GM06990 (cell line): ENCODE measurements around the gene BNC2.
"Not testable (repeated sequence)": the region's sequence is repeated elsewhere in the genome, so short reads cannot be mapped to it uniquely, and the experiment has no call there.

Experiments
- DNase-seq: peaks from one replicate; pipeline ENCODE4 v3.0.0-alpha.2; 2011; ENCODE audit not compliant: insufficient read length; ENCODE audit errors: extremely low read depth
- H3K27me3 ChIP-seq: replicated peaks from 2 replicates; pipeline ENCODE4 v1.6.0; 2011; ENCODE audit warnings: low read length; ENCODE audit not compliant: control insufficient read depth, insufficient read depth
- H3K36me3 ChIP-seq: 2 replicates; pipeline ENCODE4 v1.5.1; 2011; ENCODE audit warnings: low read length; ENCODE audit not compliant: control insufficient read depth, insufficient read depth
- H3K4me3 ChIP-seq: replicated peaks from 2 replicates; pipeline ENCODE4 v1.5.1; 2011; ENCODE audit warnings: low read depth, mild to moderate bottlenecking, control low read depth, low read length
- CTCF ChIP-seq: IDR thresholded peaks from 2 replicates; pipeline ENCODE4 v1.5.1; 2011; ENCODE audit warnings: low read length, control low read depth, mild to moderate bottlenecking, inconsistent platforms; ENCODE audit not compliant: insufficient read depth, poor library complexity, severe bottlenecking

Gene BNC2

GRCh38 chr9:16543686-16544085 lies 326.8 kb downstream of the BNC2 start:
- Histone ChIP-seq H3K4me3 (no peak overlapping the region), H3K27me3 (no peaks in the 10 kb centered on the region), H3K36me3 (no peaks in the 10 kb centered on the region)
- no peak for DNase-seq
- no peak for TF ChIP-seq CTCF

GRCh38 chr9:16543225-16543624 lies 327.2 kb downstream of the BNC2 start:
- H3K36me3 ChIP-seq: no peaks in the 10 kb centered on the region
- no peak for TF ChIP-seq CTCF

GRCh38 chr9:16542290-16542689 lies 328.2 kb downstream of the BNC2 start:
- Histone ChIP-seq H3K27me3 (no peaks in the 10 kb centered on the region), H3K36me3 (no peaks in the 10 kb centered on the region), H3K4me3 (no peak overlapping the region; the same call in 1 of the 2 replicates)
- no peak for TF ChIP-seq CTCF
- DNase-seq: no peak

More at GRCh38 chr9:16543225-16543624, 327.2 kb downstream of the BNC2 start:
- no peak for DNase-seq
- Histone ChIP-seq H3K4me3 (no peak overlapping the region), H3K27me3 (no peaks in the 10 kb centered on the region)

GRCh38 chr9:16540743-16541613 lies 329.5 kb downstream of the BNC2 start:
- TF ChIP-seq CTCF: no peak
- no peak for DNase-seq
- Histone ChIP-seq H3K27me3 (no peaks in the 10 kb centered on the region), H3K4me3 (no peak overlapping the region), H3K36me3 (no peaks in the 10 kb centered on the region)

GRCh38 chr9:16539626-16540025 lies 330.8 kb downstream of the BNC2 start:
- not testable (repeated sequence) for H3K4me3 ChIP-seq, H3K36me3 ChIP-seq, DNase-seq, H3K27me3 ChIP-seq

- no peak for DNase-seq
- no peaks in the 10 kb centered on the region for H3K36me3 ChIP-seq
- no peaks in the 10 kb centered on the region for H3K27me3 ChIP-seq
- no peak overlapping the region for H3K4me3 ChIP-seq
- TF ChIP-seq CTCF: no peak
Measured at GRCh38 chr9:16535555-16535954, 334.9 kb downstream of the BNC2 start.
